ENCODE data around the gene STK32C. TPM values are rescaled to one million over a fixed set of nuclear protein-coding genes. Genes with fewer than 3 reads are reported as not detected.
A peak's percentile ranks its signal among the peaks of the same experiment; 100 is the strongest.

STK32C gene
- total and polyA plus RNA-seq, 2 donors (not counting 1 experiment from before 2014, with no cell fraction given): 9.9 to 16.8 TPM

DNA sequence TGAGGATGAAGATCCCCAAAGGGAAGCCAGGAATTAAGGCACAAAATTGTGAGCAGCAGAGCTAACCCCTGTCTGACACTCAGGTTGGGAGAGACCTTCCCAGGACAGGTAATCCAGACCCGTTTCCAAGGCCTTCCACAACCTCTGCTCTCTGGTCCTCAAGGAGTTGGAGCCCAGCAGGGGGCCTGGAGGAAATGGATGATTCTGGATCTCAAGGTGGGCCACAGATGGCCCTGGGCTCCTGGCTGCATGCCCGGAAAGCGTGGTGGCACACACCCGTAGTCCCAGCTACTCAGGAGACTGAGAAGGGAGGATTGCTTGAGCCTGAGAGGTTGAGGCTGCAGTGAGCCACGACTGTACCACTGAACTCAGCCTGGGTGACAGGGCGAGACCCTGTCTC, 78.7 kb downstream of the STK32C start:
- DNase-seq (no peak), ATAC-seq (ENCODE audit: low read depth) (no peak)
- CTCF ChIA-PET: interaction anchor here (1.5 kb wide), 1 partner anchor 134 kb away, joined by 3 read pairs; no protein-coding TSS in a partner anchor
- WGBS (ENCODE audit: insufficient coverage): 86% methylated on average over 4 of the region's 6 CpGs
- Histone ChIP-seq H3K27me3 (replicated peaks in 1 of 4; ENCODE audit: control extremely low read depth in 1 of 4, control insufficient read depth in 3 of 4, insufficient read depth in 4 of 4, low read length in 3 of 4) (no peaks in the 10 kb centered on the region), H3K4me2 (replicated peaks; ENCODE audit: low read depth, low read length, poor library complexity, severe bottlenecking) (peak overlapping the region; percentile 72), H3K4me1 (ENCODE audit: control insufficient read depth in 2 of 2, insufficient read depth in 2 of 2, low read length in 2 of 2) (peaks cover 17 to 34% of the 10 kb centered on the region in 2 donors), H3K79me2 (ENCODE audit: control insufficient read depth, insufficient read depth, low read length) (no peaks in the 10 kb centered on the region), H3K4me3 (ENCODE audit: control extremely low read depth in 1 of 5, extremely low read depth in 1 of 5, insufficient read depth in 1 of 5, low read depth in 2 of 5, low read length in 4 of 5) (no peak overlapping the region), H3K27ac (ENCODE audit: low read length in 2 of 2) (no peak overlapping the region), H3K9ac (ENCODE audit: low read length) (no peak overlapping the region), H3K36me3 (replicated peaks in 1 of 2; ENCODE audit: control extremely low read depth in 1 of 2, control insufficient read depth in 1 of 2, extremely low read depth in 1 of 2, insufficient read depth in 2 of 2, low read length in 1 of 2) (no peaks in the 10 kb centered on the region), H3K9me3 (ENCODE audit: control extremely low read depth in 1 of 3, control insufficient read depth in 2 of 3, insufficient read depth in 1 of 3, low read length in 2 of 3) (no peaks in the 10 kb centered on the region), H4K20me1 (ENCODE audit: control insufficient read depth, insufficient read depth, low read length, poor library complexity, severe bottlenecking) (no peaks in the 10 kb centered on the region), H2AFZ (ENCODE audit: insufficient read depth, low read depth, low read length, poor library complexity, severe bottlenecking) (peak overlapping the region; percentile 69)
- TF ChIP-seq EZH2 (IDR thresholded peaks at IDR 0.05; ENCODE audit: borderline replicate concordance, insufficient read depth, low read depth, low read length, poor library complexity, severe bottlenecking): no peak
- TF ChIP-seq, protein P1, sequence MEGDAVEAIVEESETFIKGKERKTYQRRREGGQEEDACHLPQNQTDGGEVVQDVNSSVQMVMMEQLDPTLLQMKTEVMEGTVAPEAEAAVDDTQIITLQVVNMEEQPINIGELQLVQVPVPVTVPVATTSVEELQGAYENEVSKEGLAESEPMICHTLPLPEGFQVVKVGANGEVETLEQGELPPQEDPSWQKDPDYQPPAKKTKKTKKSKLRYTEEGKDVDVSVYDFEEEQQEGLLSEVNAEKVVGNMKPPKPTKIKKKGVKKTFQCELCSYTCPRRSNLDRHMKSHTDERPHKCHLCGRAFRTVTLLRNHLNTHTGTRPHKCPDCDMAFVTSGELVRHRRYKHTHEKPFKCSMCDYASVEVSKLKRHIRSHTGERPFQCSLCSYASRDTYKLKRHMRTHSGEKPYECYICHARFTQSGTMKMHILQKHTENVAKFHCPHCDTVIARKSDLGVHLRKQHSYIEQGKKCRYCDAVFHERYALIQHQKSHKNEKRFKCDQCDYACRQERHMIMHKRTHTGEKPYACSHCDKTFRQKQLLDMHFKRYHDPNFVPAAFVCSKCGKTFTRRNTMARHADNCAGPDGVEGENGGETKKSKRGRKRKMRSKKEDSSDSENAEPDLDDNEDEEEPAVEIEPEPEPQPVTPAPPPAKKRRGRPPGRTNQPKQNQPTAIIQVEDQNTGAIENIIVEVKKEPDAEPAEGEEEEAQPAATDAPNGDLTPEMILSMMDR (IDR thresholded peaks at IDR 0.05): no peak
- H3K4me3 Mint-ChIP-seq: peak overlapping the region; percentile 19
- H3K4me1 Mint-ChIP-seq: peaks cover 33% of the 10 kb centered on the region
- intact Hi-C loops (cut with micrococcal nuclease): no loop called here
- POLR2A ChIA-PET: no interaction called here
- no peak overlapping the region for H3K27ac Mint-ChIP-seq
- H3K27me3 Mint-ChIP-seq: no peaks in the 10 kb centered on the region
- H3K9me3 Mint-ChIP-seq (ENCODE audit: insufficient read depth): no peaks in the 10 kb centered on the region

DNA sequence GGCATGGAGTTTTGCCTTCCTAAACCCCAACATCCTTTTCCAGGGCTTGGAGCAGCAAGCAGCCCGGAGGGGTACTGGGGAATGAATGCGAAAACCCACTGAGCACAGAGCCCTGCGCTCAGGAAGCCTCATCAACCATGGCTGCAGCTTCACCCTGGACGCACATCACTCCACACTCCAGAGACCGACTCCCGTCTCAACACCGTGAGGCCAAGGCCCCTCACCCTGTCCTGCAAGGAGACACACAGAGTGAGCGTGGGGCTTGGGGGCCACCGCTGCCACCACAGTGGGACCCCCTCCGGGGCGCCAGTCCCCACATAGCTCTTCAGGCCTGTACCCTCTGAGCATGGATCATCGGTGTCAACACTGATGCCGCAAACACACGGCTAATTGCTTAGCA, 79.1 kb downstream of the STK32C start:
- H3K27ac ChIP-seq (ENCODE audit: low read length in 2 of 2): no peak overlapping the region
- intact Hi-C loops (cut with micrococcal nuclease): no loop called here
- H3K4me3 ChIP-seq (ENCODE audit: control extremely low read depth in 1 of 5, extremely low read depth in 1 of 5, insufficient read depth in 1 of 5, low read depth in 2 of 5, low read length in 4 of 5): no peak overlapping the region
- TF ChIP-seq, protein P1 (IDR thresholded peaks at IDR 0.05): no peak
- TF ChIP-seq EZH2 (IDR thresholded peaks at IDR 0.05; ENCODE audit: borderline replicate concordance, insufficient read depth, low read depth, low read length, poor library complexity, severe bottlenecking): no peak
- Mint-ChIP-seq H3K27ac (no peak overlapping the region), H3K4me1 (peaks cover 33% of the 10 kb centered on the region), H3K9me3 (ENCODE audit: insufficient read depth) (no peaks in the 10 kb centered on the region), H3K4me3 (peak overlapping the region; percentile 19), H3K27me3 (no peaks in the 10 kb centered on the region)
- H3K27me3 ChIP-seq (replicated peaks in 1 of 4; ENCODE audit: control extremely low read depth in 1 of 4, control insufficient read depth in 3 of 4, insufficient read depth in 4 of 4, low read length in 3 of 4): no peaks in the 10 kb centered on the region
- H3K79me2 ChIP-seq (ENCODE audit: control insufficient read depth, insufficient read depth, low read length): no peaks in the 10 kb centered on the region
- ChIA-PET CTCF (interaction anchor here (1.5 kb wide), 1 partner anchor 134 kb away, joined by 3 read pairs; no protein-coding TSS in a partner anchor), POLR2A (no interaction called here)
- H3K4me2 ChIP-seq (replicated peaks; ENCODE audit: low read depth, low read length, poor library complexity, severe bottlenecking): no peak overlapping the region
- 94% methylated on average over 14 of the region's 14 CpGs for WGBS (ENCODE audit: insufficient coverage)
- no peak overlapping the region for H3K9ac ChIP-seq (ENCODE audit: low read length)
- ATAC-seq (ENCODE audit: low read depth) (no peak), DNase-seq (no peak)
- no peaks in the 10 kb centered on the region for H3K36me3 ChIP-seq (replicated peaks in 1 of 2; ENCODE audit: control extremely low read depth in 1 of 2, control insufficient read depth in 1 of 2, extremely low read depth in 1 of 2, insufficient read depth in 2 of 2, low read length in 1 of 2)
- H3K9me3 ChIP-seq (ENCODE audit: control extremely low read depth in 1 of 3, control insufficient read depth in 2 of 3, insufficient read depth in 1 of 3, low read length in 2 of 3): no peaks in the 10 kb centered on the region
- no peaks in the 10 kb centered on the region for H4K20me1 ChIP-seq (ENCODE audit: control insufficient read depth, insufficient read depth, low read length, poor library complexity, severe bottlenecking)
- peaks cover 17 to 35% of the 10 kb centered on the region in 2 donors for H3K4me1 ChIP-seq (ENCODE audit: control insufficient read depth in 2 of 2, insufficient read depth in 2 of 2, low read length in 2 of 2)
- H2AFZ ChIP-seq (ENCODE audit: insufficient read depth, low read depth, low read length, poor library complexity, severe bottlenecking): no peak overlapping the region

Measured in B cell (primary cell).